Measurements from ENCODE around the gene S100A7.
"Not testable (repeated sequence)": the region's sequence is repeated elsewhere in the genome, so short reads cannot be mapped to it uniquely, and the experiment has no call there.

Gene S100A7

DNA sequence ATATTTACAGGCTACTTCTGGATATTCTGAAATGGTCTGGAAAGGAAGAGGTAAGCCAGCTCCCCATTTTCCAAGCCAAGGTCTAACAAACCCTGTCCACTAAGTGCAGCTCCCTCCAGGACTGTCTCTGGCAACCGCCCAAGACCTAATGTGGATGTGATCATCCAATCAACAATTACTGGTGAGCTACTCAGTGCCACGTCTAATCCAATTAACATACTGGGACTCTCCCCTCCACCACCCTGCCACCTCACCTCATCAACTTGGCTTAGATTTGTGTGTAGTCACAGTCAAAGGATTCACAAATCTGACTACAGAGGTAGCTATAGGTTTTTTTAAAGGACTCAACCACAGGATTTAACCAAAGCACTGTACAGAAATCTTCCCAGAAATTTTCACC, 25.4 kb upstream of the S100A7 start:
- H3K9me3 Mint-ChIP-seq = no peaks in the 10 kb centered on the region
- H3K27ac Mint-ChIP-seq = no peak overlapping the region
- no peak for ATAC-seq
- peaks cover 5% of the 10 kb centered on the region for H3K4me1 Mint-ChIP-seq
- H3K4me3 Mint-ChIP-seq = no peak overlapping the region
- peaks cover 35% of the 10 kb centered on the region for H3K27me3 Mint-ChIP-seq
- no peak for DNase-seq

DNA sequence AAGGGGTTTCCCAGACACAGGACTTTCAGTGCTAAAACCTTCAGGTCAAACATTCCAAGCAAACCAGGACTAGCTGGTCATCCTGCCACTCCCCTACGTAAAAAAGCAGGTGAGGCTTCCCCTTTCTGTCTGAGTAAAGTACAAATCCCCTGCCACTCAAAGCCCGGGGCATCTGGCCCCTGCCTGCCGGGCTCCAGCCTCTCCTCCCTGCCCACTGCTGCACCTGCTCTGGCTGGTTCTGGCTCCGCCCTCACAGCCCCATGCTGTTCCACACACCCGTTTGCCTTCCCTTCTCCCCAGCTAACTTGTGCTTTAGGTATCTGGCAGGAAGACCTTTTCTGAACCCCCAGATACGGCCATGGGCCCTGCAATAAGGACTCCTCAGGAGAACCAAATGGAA, 23.3 kb upstream of the S100A7 start:
- Mint-ChIP-seq H3K27ac (no peak overlapping the region), H3K27me3 (peaks cover 51% of the 10 kb centered on the region), H3K4me1 (no peaks in the 10 kb centered on the region), H3K4me3 (no peak overlapping the region), H3K9me3 (no peaks in the 10 kb centered on the region)
- no peak for DNase-seq
- no peak for ATAC-seq

DNA sequence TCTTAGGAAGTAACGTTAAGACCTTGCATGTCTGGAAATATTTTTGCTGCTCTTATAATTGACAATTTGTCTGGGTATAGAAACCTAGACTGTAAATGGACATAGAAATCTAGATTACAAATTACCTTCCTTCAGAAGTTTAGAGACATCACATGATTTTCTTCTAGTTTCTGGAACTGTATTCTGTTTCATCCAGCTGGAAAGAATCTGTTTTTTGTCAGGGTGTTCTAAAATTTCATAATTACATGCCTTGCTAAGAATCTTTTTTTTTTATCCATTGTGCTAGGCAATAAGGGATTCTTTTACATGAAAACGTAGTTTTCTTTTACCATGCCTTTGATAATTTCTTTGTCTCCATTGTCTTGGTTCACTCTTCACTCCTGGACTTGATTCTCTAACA, 20.7 kb upstream of the S100A7 start:
- no peak for ATAC-seq

DNA sequence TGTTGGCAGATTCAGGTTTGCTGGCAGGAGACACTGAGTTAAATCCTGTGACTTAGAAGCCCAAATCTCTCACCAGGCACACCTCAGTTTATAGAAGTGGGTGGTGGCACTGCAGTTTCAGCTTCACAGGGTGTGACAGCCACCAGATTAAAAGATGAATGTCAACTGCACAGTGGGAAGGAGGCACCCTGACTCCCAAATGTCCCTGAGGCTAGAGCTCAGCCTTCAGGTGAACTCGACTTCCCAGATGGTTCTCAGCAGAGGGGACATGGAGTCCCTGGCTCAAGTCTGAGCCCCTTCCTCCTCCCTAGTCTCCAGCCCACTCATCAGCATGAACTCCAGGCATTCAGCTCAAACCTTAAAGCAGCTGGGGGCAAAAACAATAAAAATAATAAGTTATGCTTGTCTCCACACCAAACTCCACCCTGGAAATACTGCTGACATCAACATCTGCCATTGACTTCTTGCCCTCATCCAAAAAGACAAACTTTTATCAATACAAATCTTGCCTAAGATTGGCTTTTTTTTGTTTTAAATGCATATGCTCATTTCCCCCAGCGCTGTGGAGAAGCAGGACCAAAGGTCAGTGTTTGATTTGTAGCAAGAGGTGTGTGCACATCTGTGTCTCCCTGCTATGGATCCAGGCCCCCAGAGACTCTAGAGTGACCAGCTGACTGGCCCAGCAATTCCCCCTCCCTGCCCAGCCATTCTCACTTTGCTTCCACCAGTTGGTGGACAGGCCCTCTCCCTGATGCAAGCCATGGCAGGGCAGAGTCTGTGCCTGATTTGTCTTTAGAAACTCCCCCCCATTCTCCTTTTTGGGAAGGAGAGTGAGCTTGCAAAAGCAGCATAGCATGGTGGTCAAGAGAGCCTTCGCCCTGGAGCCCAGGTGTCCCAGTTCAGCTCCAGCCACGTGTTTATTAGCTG, 18.5 kb upstream of the S100A7 start:
- no peak overlapping the region for H3K4me3 Mint-ChIP-seq
- H3K27ac Mint-ChIP-seq = no peak overlapping the region
- ATAC-seq (no peak), DNase-seq (no peak)
- H3K27me3 Mint-ChIP-seq = peaks cover 36% of the 10 kb centered on the region
- no peaks in the 10 kb centered on the region for H3K9me3 Mint-ChIP-seq
- no peaks in the 10 kb centered on the region for H3K4me1 Mint-ChIP-seq

More for the DNA sequence above, 20.7 kb upstream of the S100A7 start:
- H3K4me1 Mint-ChIP-seq = no peaks in the 10 kb centered on the region
- no peak overlapping the region for H3K4me3 Mint-ChIP-seq
- DNase-seq = no peak
- peaks cover 50% of the 10 kb centered on the region for H3K27me3 Mint-ChIP-seq
- no peaks in the 10 kb centered on the region for H3K9me3 Mint-ChIP-seq
- H3K27ac Mint-ChIP-seq = no peak overlapping the region

DNA sequence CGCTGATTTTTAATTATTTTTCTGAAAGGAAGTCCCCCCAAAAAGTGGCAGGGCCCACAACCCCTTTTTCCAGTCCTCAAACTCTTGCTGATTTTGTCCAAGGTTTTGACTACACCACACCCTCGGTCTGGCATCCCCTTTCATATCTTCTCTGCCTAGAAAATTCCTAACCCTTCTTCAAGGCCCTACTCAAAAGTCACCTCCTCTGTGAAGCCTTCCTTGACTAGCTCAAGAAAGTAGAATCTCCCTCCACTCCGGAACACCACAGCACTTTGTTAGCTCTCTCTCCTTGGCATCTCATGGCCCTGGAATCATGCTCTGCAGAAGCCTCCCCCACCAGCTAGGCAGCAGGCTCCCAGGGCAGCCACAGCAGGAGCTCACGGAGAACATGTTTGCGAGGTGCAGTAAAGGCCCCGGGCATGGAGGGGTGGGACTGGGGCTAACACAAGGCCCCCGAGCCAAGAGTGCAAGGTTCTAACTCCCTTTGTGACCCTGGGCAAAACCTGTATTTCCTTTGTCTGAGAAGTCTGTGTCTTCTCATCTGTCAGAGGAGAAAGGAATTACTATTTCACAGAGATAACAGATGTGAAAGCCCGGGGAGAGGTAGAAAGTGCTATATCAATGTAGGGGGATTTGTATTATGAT, 17.7 kb upstream of the S100A7 start:
- Mint-ChIP-seq H3K4me3 (no peak overlapping the region), H3K9me3 (peaks cover 0 to under 1% of the 10 kb centered on the region in 2 donors), H3K27me3 (peaks cover 31% of the 10 kb centered on the region), H3K4me1 (no peaks in the 10 kb centered on the region), H3K27ac (no peak overlapping the region)
- ATAC-seq = no peak
- DNase-seq = no peak

DNA sequence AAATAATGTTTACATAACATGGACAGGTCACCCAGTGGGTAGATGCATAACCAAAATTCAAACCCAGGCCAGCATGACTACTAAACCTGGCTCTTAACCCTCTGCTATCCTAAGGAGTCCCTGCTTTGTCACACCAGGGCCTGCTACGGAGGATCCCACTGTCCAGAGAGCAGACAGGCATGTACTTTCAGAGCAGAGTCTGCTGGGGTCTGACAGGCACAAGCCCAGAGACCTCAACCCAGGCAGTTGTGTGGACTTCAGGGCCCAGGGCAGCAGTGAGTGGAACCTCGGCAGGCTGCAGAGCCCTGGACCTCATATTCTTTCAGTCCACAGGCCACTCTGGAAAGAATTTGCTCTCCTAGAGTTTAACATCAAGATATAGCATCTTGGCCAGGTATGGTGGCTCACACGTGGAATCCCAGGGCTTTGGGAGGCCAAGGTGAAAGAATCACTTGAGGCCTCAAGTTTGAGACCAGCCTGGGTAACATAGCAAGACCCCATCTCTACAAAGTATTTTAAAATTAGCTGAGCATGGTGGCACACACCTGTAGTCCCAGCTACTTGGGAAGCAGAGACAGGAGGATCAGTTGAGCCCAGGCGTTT, 16.1 kb upstream of the S100A7 start:
- ATAC-seq (no peak), DNase-seq (no peak)
- no peak overlapping the region for H3K27ac Mint-ChIP-seq
- no peak overlapping the region for H3K4me3 Mint-ChIP-seq
- H3K9me3 Mint-ChIP-seq = peaks cover 13 to 14% of the 10 kb centered on the region in 2 donors
- peaks cover 31% of the 10 kb centered on the region for H3K27me3 Mint-ChIP-seq
- H3K4me1 Mint-ChIP-seq = no peaks in the 10 kb centered on the region

DNA sequence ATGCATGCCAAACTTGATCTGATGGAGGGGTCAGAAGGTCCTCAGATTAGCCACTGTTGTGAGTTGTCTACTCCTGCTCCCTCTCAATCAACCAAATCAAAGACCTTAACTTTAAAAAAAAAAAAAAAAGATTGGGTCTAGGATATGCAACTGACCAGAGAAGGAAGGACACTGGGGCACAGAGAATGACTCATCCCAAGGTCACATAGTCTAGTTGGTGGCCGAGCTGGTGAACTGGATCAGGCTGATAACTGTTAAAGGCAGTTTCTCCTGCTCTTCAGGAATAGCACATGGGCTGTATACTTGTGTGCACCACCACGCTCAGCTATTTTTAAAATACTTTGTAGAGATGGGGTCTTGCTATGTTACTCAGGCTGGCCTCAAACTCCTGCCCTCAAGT, 14.8 kb upstream of the S100A7 start:
- peaks cover 21 to 23% of the 10 kb centered on the region in 2 donors for H3K9me3 Mint-ChIP-seq
- H3K4me3 Mint-ChIP-seq = no peak overlapping the region
- ATAC-seq (no peak), DNase-seq (no peak)
- peaks cover 29% of the 10 kb centered on the region for H3K27me3 Mint-ChIP-seq
- no peak overlapping the region for H3K27ac Mint-ChIP-seq
- H3K4me1 Mint-ChIP-seq = no peaks in the 10 kb centered on the region

DNA sequence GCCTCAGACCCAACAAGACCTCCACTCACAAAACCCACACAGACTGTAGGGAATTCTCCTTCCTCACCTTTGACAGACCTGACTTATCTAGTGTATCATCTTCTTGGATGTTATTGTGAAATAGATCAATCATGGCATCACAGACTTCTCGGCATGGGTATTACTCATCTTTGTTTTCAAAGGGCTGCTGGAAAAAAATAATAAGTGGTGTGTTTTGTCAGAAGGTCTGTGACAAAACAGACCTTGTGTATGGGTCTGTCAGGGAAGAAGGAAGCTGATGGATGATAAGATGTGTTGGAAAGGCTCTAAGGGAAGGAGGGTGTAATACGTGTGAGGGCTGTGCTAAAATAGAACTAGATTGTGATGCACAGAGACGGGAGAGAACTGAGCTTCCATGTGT, 13.9 kb upstream of the S100A7 start:
- H3K4me1 Mint-ChIP-seq = no peaks in the 10 kb centered on the region
- no peak overlapping the region for H3K27ac Mint-ChIP-seq
- DNase-seq (no peak), ATAC-seq (no peak)
- peaks cover 21 to 25% of the 10 kb centered on the region in 2 donors for H3K9me3 Mint-ChIP-seq
- H3K27me3 Mint-ChIP-seq = peaks cover 29% of the 10 kb centered on the region
- H3K4me3 Mint-ChIP-seq = no peak overlapping the region

DNA sequence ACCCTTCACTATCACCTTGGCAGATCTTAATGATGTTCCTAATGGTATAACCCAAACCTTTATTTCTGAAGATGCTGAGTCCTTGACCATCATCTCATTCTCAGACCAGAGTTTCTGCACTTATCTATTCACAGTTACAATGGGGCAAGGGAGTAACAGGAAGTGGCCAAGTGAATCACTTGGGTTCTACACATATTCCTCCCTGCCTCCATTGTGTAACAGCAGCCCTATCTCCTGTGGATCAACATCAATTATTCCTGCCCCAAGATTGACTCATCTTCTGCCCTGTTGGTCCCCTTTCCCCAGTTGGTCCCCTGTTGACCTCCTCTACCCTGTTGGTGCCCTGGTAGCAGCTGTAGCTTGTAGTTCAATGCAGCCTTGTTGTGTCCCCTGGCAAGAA, 10.3 kb upstream of the S100A7 start:
- Mint-ChIP-seq H3K4me1 (peaks cover 2% of the 10 kb centered on the region), H3K9me3 (peaks cover 21 to 25% of the 10 kb centered on the region in 2 donors), H3K4me3 (no peak overlapping the region), H3K27me3 (peaks cover 35% of the 10 kb centered on the region), H3K27ac (no peak overlapping the region)
- no peak for DNase-seq
- ATAC-seq = no peak

DNA sequence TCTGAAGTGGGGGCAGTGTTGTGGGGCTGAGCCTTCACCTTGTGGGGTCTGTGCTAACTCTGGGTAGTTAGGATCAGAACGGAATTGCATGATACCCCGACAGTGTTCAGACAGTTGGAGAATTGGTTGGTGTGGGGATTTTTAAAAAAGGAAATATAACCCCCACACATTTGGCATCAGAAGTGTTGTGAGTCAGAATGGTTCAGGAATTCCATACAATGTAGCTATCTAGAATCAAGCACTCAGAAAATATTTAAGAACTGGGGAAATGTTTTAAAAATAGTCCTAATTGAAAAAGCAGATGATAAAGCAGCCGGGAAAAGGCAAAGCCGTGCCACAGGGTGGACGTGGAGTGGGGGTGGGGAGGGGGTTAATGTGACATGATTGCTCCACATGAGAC, 6.5 kb upstream of the S100A7 start:
- Mint-ChIP-seq H3K27ac (no peak overlapping the region), H3K27me3 (peaks cover 50% of the 10 kb centered on the region), H3K4me3 (no peak overlapping the region), H3K4me1 (peaks cover 4% of the 10 kb centered on the region), H3K9me3 (peaks cover 10 to 11% of the 10 kb centered on the region in 2 donors)
- ATAC-seq (no peak), DNase-seq (no peak)

DNA sequence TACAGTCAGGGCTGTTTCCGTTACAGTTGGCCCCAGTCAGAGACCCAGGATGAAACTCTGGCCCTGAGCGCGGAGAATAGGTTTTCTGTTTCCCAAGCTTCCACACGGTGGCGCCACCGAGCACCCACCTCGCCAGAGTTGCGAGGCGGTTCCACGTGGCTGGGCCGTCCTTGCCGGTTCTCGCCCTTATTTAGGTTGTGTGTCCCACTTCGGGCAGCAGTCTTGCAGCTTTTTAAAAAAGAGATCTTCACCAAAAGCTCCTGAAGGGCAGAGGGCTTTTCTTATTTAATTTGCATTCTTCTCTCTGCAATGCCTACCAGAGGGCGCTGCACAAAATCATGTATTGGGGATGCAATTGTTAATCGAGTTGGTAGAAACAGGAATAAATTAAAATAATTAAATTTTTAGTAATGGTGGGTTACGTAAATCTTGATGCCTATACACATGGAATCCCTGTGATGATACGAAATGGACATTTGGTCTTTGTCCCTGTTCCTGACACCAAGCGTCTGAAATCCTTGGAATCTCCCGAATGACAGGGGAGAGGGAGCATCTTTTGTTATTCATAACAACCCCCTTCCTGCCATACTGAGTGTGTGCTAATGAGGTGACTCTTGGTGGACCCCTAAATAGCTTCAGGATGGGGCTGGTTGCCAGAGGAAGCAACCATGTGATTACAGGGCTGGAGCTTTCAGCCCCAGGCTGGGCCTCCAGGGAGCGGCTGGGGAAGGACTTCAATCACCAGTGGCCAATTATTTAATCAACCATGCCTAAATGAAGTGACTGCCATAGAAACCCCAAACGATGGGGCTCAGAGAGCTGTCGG, 5.6 kb upstream of the S100A7 start:
- Mint-ChIP-seq H3K4me1 (peaks cover 4% of the 10 kb centered on the region), H3K27me3 (peaks cover 48% of the 10 kb centered on the region), H3K27ac (no peak overlapping the region), H3K9me3 (peaks cover 5 to 9% of the 10 kb centered on the region in 2 donors), H3K4me3 (no peak overlapping the region)
- peak; percentile 64 to 66 for DNase-seq
- ATAC-seq = peak; percentile 79

DNA sequence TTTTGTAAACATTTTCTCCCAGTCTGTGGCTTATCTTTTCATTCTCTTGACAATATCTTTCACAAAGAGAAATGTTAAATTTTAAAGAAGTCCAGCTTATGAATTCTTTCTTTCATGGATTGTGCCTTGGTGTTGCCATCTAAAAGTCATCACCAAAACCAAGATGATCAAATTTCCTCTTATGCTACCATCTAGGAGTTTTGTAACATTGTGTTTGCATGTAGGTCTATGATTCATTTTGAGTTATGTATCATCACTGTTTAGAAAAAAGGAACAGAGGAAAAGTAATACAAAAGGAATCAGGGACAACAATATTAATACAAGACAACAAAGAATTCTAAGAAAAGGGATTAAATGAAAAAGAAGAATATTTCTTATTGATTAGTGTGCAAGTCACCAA, 2.3 kb upstream of the S100A7 start:
- not testable (repeated sequence) for H3K9me3 Mint-ChIP-seq, H3K4me1 Mint-ChIP-seq, ATAC-seq, H3K27ac Mint-ChIP-seq, H3K4me3 Mint-ChIP-seq, DNase-seq
- H3K27me3 Mint-ChIP-seq = peaks cover 36% of the 10 kb centered on the region

DNA sequence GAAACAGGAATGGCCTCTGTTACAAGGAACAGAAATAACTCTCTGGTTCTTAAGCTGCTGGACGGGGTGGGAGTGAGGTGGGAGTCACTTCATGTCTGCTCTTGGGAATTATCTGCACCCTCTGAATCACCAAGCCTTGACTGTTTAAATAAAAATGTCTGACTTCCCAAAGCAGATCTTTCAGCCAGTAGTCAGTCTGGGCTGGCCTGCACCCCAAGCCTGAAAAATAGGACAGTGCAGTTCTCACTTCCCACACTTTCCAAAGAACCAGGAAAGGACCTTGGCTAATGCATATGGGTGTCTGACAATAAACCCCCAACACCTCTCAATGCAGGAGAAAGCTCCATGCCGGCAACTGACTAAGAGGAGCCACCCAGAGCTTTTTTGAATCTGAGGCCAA, 796 bp downstream of the S100A7 start:
- Mint-ChIP-seq H3K27me3 (peaks cover 43% of the 10 kb centered on the region), H3K27ac (no peak overlapping the region), H3K4me3 (no peak overlapping the region), H3K9me3 (no peaks in the 10 kb centered on the region), H3K4me1 (no peaks in the 10 kb centered on the region)
- no peak for ATAC-seq
- DNase-seq = no peak

DNA sequence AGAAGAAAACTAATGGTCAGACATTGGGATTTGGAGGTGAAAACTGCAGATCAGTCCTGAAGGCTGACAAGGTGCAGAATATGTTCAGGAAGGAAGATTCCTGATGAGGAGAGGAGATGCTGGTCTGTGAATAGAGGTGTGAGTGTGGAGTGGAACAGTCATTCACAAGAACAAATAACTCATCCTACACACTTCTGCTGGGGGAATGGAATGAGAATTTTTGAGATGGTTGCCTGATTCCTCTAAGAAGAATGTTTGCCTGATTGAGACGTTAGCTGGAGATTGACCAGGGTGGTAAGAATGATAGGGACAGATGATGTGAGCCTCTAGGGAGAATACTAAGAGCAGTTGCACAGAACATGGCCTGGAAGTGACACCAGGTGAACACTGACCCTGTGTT, 4.1 kb downstream of the S100A7 start:
- H3K4me1 Mint-ChIP-seq = no peaks in the 10 kb centered on the region
- peaks cover 31% of the 10 kb centered on the region for H3K27me3 Mint-ChIP-seq
- ATAC-seq (no peak), DNase-seq (no peak)
- H3K27ac Mint-ChIP-seq = no peak overlapping the region
- H3K4me3 Mint-ChIP-seq = no peak overlapping the region
- H3K9me3 Mint-ChIP-seq = no peaks in the 10 kb centered on the region

DNA sequence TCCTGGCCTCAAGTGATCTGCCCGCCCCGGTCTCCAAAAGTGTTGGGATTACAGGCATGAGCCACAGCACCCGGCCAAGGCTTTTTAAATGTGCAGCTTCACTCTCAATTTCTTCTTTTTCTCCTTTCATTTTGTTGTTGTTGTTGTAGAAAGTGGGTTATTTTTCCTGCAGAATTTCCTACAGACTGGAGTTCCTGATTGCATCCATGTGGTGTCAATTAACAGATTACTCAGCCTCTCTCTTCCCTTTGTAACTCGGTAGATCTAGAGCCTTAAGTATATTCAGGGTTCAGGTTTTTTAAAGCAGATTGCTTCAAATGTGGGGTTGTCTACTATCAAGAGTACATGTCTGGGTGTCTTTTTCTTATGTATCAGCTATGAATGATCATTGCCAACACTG, 11.6 kb downstream of the S100A7 start:
- not testable (repeated sequence) for ATAC-seq, H3K9me3 Mint-ChIP-seq, H3K4me3 Mint-ChIP-seq, DNase-seq, H3K4me1 Mint-ChIP-seq, H3K27ac Mint-ChIP-seq
- H3K27me3 Mint-ChIP-seq = peaks cover 29% of the 10 kb centered on the region

All from stimulated activated naive CD8-positive, alpha-beta T cell treated with anti-CD3 and anti-CD28 coated beads, Interleukin-15, amount 100 ng/mL, for 72 hours (primary cell).